Measurements from ENCODE around the gene DHX58. TPM values are rescaled to one million over a fixed set of nuclear protein-coding genes. Genes with fewer than 3 reads are reported as not detected.

Gene DHX58
- total RNA-seq, 1 donor: 12.1 TPM

GRCh38 chr17:42078396-42079043, 34.0 kb downstream of the DHX58 start:
- no peak for DNase-seq (ENCODE audit: low read depth)
- no peak overlapping the region for H3K4me3 ChIP-seq (ENCODE audit: low read depth, low read length)
- TF ChIP-seq, protein P1, sequence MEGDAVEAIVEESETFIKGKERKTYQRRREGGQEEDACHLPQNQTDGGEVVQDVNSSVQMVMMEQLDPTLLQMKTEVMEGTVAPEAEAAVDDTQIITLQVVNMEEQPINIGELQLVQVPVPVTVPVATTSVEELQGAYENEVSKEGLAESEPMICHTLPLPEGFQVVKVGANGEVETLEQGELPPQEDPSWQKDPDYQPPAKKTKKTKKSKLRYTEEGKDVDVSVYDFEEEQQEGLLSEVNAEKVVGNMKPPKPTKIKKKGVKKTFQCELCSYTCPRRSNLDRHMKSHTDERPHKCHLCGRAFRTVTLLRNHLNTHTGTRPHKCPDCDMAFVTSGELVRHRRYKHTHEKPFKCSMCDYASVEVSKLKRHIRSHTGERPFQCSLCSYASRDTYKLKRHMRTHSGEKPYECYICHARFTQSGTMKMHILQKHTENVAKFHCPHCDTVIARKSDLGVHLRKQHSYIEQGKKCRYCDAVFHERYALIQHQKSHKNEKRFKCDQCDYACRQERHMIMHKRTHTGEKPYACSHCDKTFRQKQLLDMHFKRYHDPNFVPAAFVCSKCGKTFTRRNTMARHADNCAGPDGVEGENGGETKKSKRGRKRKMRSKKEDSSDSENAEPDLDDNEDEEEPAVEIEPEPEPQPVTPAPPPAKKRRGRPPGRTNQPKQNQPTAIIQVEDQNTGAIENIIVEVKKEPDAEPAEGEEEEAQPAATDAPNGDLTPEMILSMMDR (IDR thresholded peaks at IDR 0.05; ENCODE audit: insufficient read depth, low read depth, low read length): no peak

GRCh38 chr17:42077755-42078154, 34.8 kb downstream of the DHX58 start:
- no peak overlapping the region for H3K4me3 ChIP-seq (ENCODE audit: low read depth, low read length)
- TF ChIP-seq, protein P1 (IDR thresholded peaks at IDR 0.05; ENCODE audit: insufficient read depth, low read depth, low read length): no peak
- DNase-seq (ENCODE audit: low read depth): no peak

DNA sequence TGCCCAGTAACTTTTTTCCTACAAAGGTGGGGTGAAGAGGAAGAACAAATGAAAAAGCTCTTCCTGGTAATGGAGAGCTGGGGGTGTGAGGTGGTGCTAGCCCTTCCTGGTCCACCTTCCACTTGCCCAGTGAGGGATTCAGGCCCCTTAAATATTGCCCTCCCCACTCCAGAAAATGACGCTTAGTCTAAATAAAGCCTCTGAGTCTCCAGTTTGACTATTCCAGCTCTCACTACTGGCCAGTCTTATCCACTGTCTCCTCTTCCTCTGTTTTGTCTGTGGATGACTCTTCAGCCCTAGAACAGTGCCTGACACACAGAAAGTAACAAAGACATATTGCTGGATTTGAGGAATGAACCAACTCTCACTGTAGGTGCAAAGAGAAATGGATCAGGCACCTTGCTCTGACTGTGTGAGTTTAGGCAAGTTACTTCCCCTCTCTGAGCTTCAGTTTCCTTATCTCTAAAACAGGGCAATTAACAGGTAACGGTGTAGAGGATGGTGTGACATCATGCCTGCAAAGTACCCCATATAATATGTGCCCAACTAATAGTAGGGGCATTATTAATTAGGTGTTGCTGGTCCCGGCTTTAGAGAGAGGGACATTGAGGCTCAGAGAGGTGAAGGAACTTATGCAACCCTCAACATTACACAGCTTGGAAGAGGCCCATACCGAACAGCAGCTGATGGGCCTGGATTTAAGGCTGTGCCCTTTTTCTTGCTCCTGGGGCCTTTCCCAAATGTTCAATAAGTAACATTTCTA, 35.5 kb downstream of the DHX58 start:
- DNase-seq (ENCODE audit: low read depth): no peak
- TF ChIP-seq, protein P1 (IDR thresholded peaks at IDR 0.05; ENCODE audit: insufficient read depth, low read depth, low read length): no peak
- H3K4me3 ChIP-seq (ENCODE audit: low read depth, low read length): no peak overlapping the region

GRCh38 chr17:42075789-42076188, 36.7 kb downstream of the DHX58 start:
- TF ChIP-seq, protein P1 (IDR thresholded peaks at IDR 0.05; ENCODE audit: insufficient read depth, low read depth, low read length): no peak
- DNase-seq (ENCODE audit: low read depth): no peak
- H3K4me3 ChIP-seq (ENCODE audit: low read depth, low read length): no peak overlapping the region

- no peak overlapping the region for H3K4me3 ChIP-seq (ENCODE audit: low read depth, low read length)
- DNase-seq (ENCODE audit: low read depth): no peak
- TF ChIP-seq, protein P1 (IDR thresholded peaks at IDR 0.05; ENCODE audit: insufficient read depth, low read depth, low read length): no peak
Observed at GRCh38 chr17:42072323-42073187, 40.0 kb downstream of the DHX58 start.

- no peak for DNase-seq (ENCODE audit: low read depth)
- H3K4me3 ChIP-seq (ENCODE audit: low read depth, low read length): no peak overlapping the region
- TF ChIP-seq, protein P1 (IDR thresholded peaks at IDR 0.05; ENCODE audit: insufficient read depth, low read depth, low read length): no peak
Observed at GRCh38 chr17:42071810-42072209, 40.7 kb downstream of the DHX58 start.
